Left cardiac atrium (tissue), 4 donors: ENCODE data around the gene MRGPRF. TPM values are rescaled to one million over a fixed set of nuclear protein-coding genes. Genes with fewer than 3 reads are reported as not detected.

Source experiments
- ATAC-seq, 2 donors: fragments of 200-7000 bp; cut with Tn5 transposase; one replicate each; pipeline ENCODE4 v1.9.1; 2020; ENCODE audit warnings: mild to moderate bottlenecking in 2 of 2, moderate library complexity in 2 of 2
- DNase-seq: peaks from one replicate; pipeline ENCODE4 v3.0.0-alpha.2; 2020
- intact Hi-C, 2 donors: fragments of 100-400 bp; cut with DNase I; formaldehyde crosslinking; loops; one replicate each; pipeline versions ENCODE4 v1.14.1 to v1.15.1; 2022 to 2023
- total RNA-seq, 2 donors: library from RNA; stranded (reverse); fragmentation: NEBNext Ultra II Directional; extraction: Animal tissue kit (Norgen Biotek cat#: 25700); gene quantifications; one replicate each; pipeline ENCODE4 v1.2.1, GENCODE V29; 2021
- donor health status: DM: no; HTN: yes; CAD: no.
- donor health status: DM: no; HTN: yes; CAD: no; lungs with severe emphysema.
- donor health status: DM: yes; HTN: yes; CAD: no.
- donor health status: Dilated cardiomyopathy.

MRGPRF gene
- total RNA-seq, 2 donors from 2014 or later: 12.4 to 13.3 TPM

DNA sequence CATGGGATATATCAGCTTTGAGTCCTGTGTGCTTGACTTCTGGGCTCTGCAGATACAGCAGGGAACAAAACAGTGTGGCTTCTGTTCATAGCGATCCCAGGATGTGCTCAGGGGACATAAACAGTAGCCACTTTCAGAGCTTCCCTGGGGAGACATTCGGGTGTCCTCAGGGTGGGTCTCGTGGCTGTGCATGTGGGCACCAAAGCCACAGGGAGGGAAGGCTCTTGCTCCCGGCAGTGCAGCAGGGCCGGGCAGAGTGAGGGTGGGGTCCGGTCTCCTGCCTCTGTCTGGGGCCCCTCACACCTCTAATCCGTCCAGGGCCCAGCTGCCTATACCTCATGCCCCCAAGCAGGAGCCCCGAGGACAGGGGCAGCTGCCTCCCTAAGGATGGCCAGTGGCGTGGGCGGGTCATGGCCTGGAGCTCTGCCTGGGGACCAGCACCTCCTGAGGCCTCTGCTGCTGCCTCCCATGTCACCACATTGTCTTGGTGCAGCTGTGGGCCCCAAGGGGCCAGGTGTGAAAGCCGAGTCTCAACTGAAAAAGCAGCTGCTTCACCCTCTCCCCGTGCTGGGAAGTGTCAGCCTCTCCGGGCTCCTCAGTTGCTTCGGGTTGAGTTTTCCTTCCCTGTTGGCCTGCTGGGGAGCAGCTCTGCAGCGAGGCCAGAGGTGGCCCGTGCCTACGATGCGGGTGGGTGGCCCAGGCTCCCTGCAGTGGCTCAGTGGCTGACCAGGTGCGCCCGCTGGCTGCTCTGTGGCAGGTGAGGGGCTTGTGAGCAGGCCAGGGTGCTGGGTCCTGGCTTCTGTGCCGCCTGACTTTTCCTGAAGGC is 39.5 kb upstream of the MRGPRF start:
- no peak for DNase-seq
- no peak for ATAC-seq
- intact Hi-C loops: no loop called here

DNA sequence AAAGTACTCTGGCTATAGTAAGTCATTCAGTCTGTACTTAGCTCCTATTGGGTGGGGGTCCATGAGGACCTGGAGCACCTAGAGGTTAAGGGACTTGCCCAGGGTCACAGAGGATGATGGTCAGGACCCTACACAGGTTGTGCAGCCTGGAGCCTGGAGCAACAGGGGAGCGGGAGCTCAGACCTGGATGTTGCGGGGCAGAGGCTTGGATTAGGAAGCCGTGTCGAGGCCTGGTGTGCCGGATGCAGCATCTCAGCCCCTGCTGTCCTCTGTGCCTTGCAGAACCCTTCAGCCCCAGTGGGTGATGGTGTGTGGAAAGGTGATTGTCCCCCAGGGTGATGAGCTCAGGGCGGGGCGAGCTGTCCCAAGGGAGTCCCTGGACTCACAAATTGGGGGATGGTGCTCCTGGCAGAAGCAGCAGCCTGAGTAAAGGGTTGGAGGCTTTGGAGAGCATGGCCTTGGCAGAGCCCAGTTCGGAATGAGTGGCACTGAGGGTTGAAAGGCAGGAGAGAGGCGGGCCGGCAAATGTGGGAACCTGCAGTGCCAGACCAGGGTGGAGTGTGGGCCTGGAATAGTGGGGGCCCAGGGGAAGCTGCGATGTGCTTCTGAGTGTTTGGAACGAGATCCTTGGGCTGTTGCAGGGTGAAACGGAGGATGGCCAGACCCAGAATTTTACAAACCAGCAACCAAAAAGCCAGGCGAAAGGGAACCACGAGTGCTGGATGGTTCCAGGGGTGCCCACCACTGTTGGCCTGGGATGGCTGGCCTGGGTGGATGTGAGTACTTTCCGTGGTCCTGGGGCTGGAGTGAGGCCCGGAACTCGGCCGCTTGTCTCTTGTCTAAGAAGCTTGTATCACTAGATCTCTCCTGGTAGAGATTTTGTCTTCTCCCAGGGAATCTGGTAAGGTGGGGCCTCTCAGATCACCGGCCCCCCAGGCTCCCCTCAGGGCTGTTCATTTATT is 38.6 kb upstream of the MRGPRF start:
- DNase-seq (no peak), ATAC-seq (no peak)
- intact Hi-C loops: no loop called here

GRCh38 chr11:69050592-69051380 is 37.7 kb upstream of the MRGPRF start:
- ATAC-seq: no peak
- no peak for DNase-seq
- intact Hi-C loops: no loop called here

- intact Hi-C loops: loop anchor here in 1 of 2 donors (10.0 kb wide), 1 partner anchor 145 kb away; the partner anchor contains the start of genes IGHMBP2 and MRPL21
- ATAC-seq: peak in 1 of 2 donors; percentile 17
- no peak for DNase-seq
These were observed 36.4 kb upstream of the MRGPRF start for GRCh38 chr11:69049490-69049867.

GRCh38 chr11:69048694-69049489 is 35.8 kb upstream of the MRGPRF start, which contains the start of gene TPCN2:
TPCN2 (plus strand) TSS chr11:69048932; CDS start chr11:69048998, 66 bp downstream.
- intact Hi-C loops: loop anchor here in 1 of 2 donors (10.0 kb wide), 1 partner anchor 144 kb away; the partner anchor contains the start of genes IGHMBP2 and MRPL21
- DNase-seq (peak; percentile 96), ATAC-seq (peak; percentile 95 to 97)

- intact Hi-C loops: loop anchor here in 1 of 2 donors (10.0 kb wide), 1 partner anchor 143 kb away; the partner anchor contains the start of genes IGHMBP2 and MRPL21
- no peak for ATAC-seq
- no peak for DNase-seq
These were observed 35.1 kb upstream of the MRGPRF start for GRCh38 chr11:69048031-69048693.

- intact Hi-C loops: loop anchor here in 1 of 2 donors (10.0 kb wide), 1 partner anchor 140 kb away; the partner anchor contains the start of genes IGHMBP2 and MRPL21
- ATAC-seq: peak; percentile 53 to 72
- peak; percentile 66 for DNase-seq
These were observed 31.3 kb upstream of the MRGPRF start for GRCh38 chr11:69044111-69045013.

GRCh38 chr11:69041516-69041915 is 28.5 kb upstream of the MRGPRF start:
- no peak for ATAC-seq
- intact Hi-C loops: loop anchor here in 1 of 2 donors (10.0 kb wide), 1 partner anchor 137 kb away; the partner anchor contains the start of genes IGHMBP2 and MRPL21
- DNase-seq: no peak

GRCh38 chr11:69040581-69041260 is 27.7 kb upstream of the MRGPRF start:
- no peak for DNase-seq
- intact Hi-C loops: loop anchor here in 1 of 2 donors (10.0 kb wide), 1 partner anchor 136 kb away; the partner anchor contains the start of genes IGHMBP2 and MRPL21
- no peak for ATAC-seq

DNA sequence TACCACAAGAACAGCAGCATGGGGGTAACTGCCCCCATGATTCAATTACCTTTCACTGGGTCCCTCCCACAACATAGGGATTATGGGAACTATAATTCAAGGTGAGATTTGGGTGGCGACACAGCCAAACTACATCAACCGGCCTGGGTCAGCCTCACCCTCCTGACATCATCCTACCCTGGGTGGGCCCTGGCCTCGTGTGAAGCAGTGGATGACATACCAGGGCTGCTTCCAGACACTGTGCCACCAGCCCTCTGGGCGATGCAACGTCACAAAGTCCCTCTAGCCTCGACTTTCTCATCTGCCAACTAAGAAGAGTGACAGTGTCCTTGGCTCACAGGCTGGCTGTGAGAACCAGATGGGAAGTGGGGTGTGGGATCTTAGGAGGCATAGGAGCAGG is 27.0 kb upstream of the MRGPRF start:
- ATAC-seq (no peak), DNase-seq (no peak)
- intact Hi-C loops: loop anchor here in 1 of 2 donors (10.0 kb wide), 1 partner anchor 135 kb away; the partner anchor contains the start of genes IGHMBP2 and MRPL21

- ATAC-seq (no peak), DNase-seq (no peak)
- intact Hi-C loops: no loop called here
These were observed 26.5 kb upstream of the MRGPRF start for GRCh38 chr11:69039501-69039900.

- DNase-seq: no peak
- ATAC-seq: no peak
- intact Hi-C loops: no loop called here
These were observed 24.5 kb upstream of the MRGPRF start for GRCh38 chr11:69037544-69037943.

GRCh38 chr11:69037074-69037473 is 24.0 kb upstream of the MRGPRF start:
- ATAC-seq (no peak), DNase-seq (no peak)
- intact Hi-C loops: no loop called here

DNA sequence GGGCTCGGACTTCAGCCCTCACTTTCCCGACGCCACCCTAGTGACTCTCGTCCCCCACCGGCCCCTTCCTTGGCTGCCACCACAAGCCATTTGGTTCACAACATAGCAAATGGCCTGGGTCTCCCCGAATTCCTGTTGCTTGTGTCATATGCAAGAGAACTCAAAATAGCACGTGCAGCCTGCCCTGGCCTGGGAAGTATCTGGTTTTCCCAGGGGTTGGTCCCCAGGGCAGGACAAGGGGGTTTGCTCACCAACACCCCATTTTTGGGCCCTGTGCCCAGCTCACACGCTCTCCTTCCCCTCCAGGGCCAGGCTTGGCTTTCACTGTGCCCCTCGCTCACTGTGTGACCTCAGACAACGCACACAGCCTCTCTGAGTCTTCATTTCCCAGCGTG is 22.9 kb upstream of the MRGPRF start:
- ATAC-seq (peak; percentile 32 to 77), DNase-seq (peak; percentile 63)
- intact Hi-C loops: no loop called here

GRCh38 chr11:69035150-69035945 is 22.3 kb upstream of the MRGPRF start:
- intact Hi-C loops: no loop called here
- no peak for DNase-seq
- ATAC-seq: peak; percentile 60 to 86
